ENCODE results near the gene KRTAP6-3.

Gene KRTAP6-3

DNA sequence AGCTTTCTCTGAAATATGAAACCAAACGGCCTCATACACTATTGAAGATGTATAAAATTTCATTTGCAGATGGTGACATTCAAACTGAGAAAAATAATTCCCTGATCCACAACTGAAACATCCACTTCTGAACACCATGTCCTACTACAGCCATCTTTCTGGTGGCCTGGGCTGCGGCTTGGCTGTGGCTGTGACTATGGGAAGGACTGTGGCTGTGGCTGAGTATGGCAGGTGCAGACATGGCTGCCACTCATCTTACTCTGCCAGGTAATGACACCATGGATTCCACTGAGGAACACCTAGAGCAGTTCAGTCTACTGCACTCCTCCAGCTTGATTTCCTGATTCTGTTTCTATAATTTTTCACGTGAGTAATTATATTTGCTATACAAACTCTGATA, 28.3 kb downstream of the KRTAP6-3 start, which contains the start of gene KRTAP20-4:
TSS of gene KRTAP20-4 (plus strand) at position 106 of the 400 bp plus-strand sequence.
- Histone ChIP-seq H3K4me1 (ENCODE audit: control insufficient read depth in 1 of 2, insufficient read depth in 2 of 2, low read length in 2 of 2) (no peaks in the 10 kb centered on the region), H3K79me2 (ENCODE audit: control insufficient read depth, insufficient read depth, low read length, poor library complexity) (no peaks in the 10 kb centered on the region), H2AK5ac (ENCODE audit: low read length) (no peak within 1 kb of the TSS), H3K4ac (ENCODE audit: low read depth, low read length) (no peak within 1 kb of the TSS), H2BK120ac (ENCODE audit: insufficient read depth, low read length, poor library complexity) (no peak within 1 kb of the TSS), H3K9me3 (ENCODE audit: insufficient read depth, low read depth, low read length) (peaks cover 1% of the 10 kb centered on the region), H3K36me3 (ENCODE audit: control insufficient read depth in 1 of 2, insufficient read depth in 2 of 2, low read length in 2 of 2) (no peaks in the 10 kb centered on the region), H2BK5ac (ENCODE audit: low read depth, low read length, poor library complexity) (no peak within 1 kb of the TSS), H4K12ac (ENCODE audit: low read depth, low read length) (no peak within 1 kb of the TSS), H3K4me3 (ENCODE audit: low read depth, low read length) (no peak within 1 kb of the TSS), H4K91ac (ENCODE audit: low read depth, low read length) (no peak within 1 kb of the TSS), H3K9ac (ENCODE audit: low read length) (no peak within 1 kb of the TSS), H3K18ac (ENCODE audit: low read length) (no peak within 1 kb of the TSS), H3K4me2 (ENCODE audit: low read length) (no peak within 1 kb of the TSS), H2BK12ac (ENCODE audit: low read length) (no peak within 1 kb of the TSS), H2AFZ (ENCODE audit: insufficient read depth, low read length, poor library complexity) (no peak within 1 kb of the TSS), H3K14ac (ENCODE audit: low read length) (no peak within 1 kb of the TSS), H4K8ac (ENCODE audit: low read depth, low read length) (no peak within 1 kb of the TSS), H3K79me1 (ENCODE audit: low read length) (no peaks in the 10 kb centered on the region), H3K27ac (ENCODE audit: low read depth, low read length) (no peak within 1 kb of the TSS), H3K27me3 (ENCODE audit: insufficient read depth, low read length) (no peaks in the 10 kb centered on the region), H3K23ac (ENCODE audit: low read length) (no peak within 1 kb of the TSS)
- WGBS (ENCODE audit: extremely low coverage, insufficient coverage, insufficient read length) = no CpG with 5 or more reads among the region's 3 CpGs
- no peak for DNase-seq

GRCh38 chr21:30623362-30623761, 31.1 kb downstream of the KRTAP6-3 start:
- H3K14ac ChIP-seq (ENCODE audit: low read length) = no peak overlapping the region
- H3K27me3 ChIP-seq (ENCODE audit: insufficient read depth, low read length) = no peaks in the 10 kb centered on the region
- H3K27ac ChIP-seq (ENCODE audit: low read depth, low read length) = no peak overlapping the region
- H3K36me3 ChIP-seq (ENCODE audit: control insufficient read depth in 1 of 2, insufficient read depth in 2 of 2, low read length in 2 of 2) = no peaks in the 10 kb centered on the region
- peaks cover 1% of the 10 kb centered on the region for H3K9me3 ChIP-seq (ENCODE audit: insufficient read depth, low read depth, low read length)
- no peak overlapping the region for H4K8ac ChIP-seq (ENCODE audit: low read depth, low read length)
- no peak overlapping the region for H2AK5ac ChIP-seq (ENCODE audit: low read length)
- H2BK120ac ChIP-seq (ENCODE audit: insufficient read depth, low read length, poor library complexity) = no peak overlapping the region
- no peak for DNase-seq
- H3K4ac ChIP-seq (ENCODE audit: low read depth, low read length) = no peak overlapping the region
- H3K79me2 ChIP-seq (ENCODE audit: control insufficient read depth, insufficient read depth, low read length, poor library complexity) = no peaks in the 10 kb centered on the region
- no peak overlapping the region for H3K9ac ChIP-seq (ENCODE audit: low read length)
- no peak overlapping the region for H3K18ac ChIP-seq (ENCODE audit: low read length)
- H2BK5ac ChIP-seq (ENCODE audit: low read depth, low read length, poor library complexity) = no peak overlapping the region
- no CpG with 5 or more reads among the region's 3 CpGs for WGBS (ENCODE audit: extremely low coverage, insufficient coverage, insufficient read length)
- no peak overlapping the region for H4K12ac ChIP-seq (ENCODE audit: low read depth, low read length)
- no peak overlapping the region for H3K23ac ChIP-seq (ENCODE audit: low read length)
- no peaks in the 10 kb centered on the region for H3K4me1 ChIP-seq (ENCODE audit: control insufficient read depth in 1 of 2, insufficient read depth in 2 of 2, low read length in 2 of 2)
- H2AFZ ChIP-seq (ENCODE audit: insufficient read depth, low read length, poor library complexity) = no peak overlapping the region
- no peak overlapping the region for H4K91ac ChIP-seq (ENCODE audit: low read depth, low read length)
- H3K79me1 ChIP-seq (ENCODE audit: low read length) = no peaks in the 10 kb centered on the region
- H2BK12ac ChIP-seq (ENCODE audit: low read length) = no peak overlapping the region
- no peak overlapping the region for H3K4me3 ChIP-seq (ENCODE audit: low read depth, low read length)
- H3K4me2 ChIP-seq (ENCODE audit: low read length) = no peak overlapping the region

GRCh38 chr21:30625449-30626165, 33.4 kb downstream of the KRTAP6-3 start:
- Histone ChIP-seq H3K27ac (ENCODE audit: low read depth, low read length) (no peak overlapping the region), H3K23ac (ENCODE audit: low read length) (no peak overlapping the region), H3K4me2 (ENCODE audit: low read length) (no peak overlapping the region), H3K4me3 (ENCODE audit: low read depth, low read length) (no peak overlapping the region), H2AFZ (ENCODE audit: insufficient read depth, low read length, poor library complexity) (no peak overlapping the region), H3K4me1 (ENCODE audit: control insufficient read depth in 1 of 2, insufficient read depth in 2 of 2, low read length in 2 of 2) (no peaks in the 10 kb centered on the region), H3K9ac (ENCODE audit: low read length) (no peak overlapping the region), H3K18ac (ENCODE audit: low read length) (no peak overlapping the region), H3K27me3 (ENCODE audit: insufficient read depth, low read length) (no peaks in the 10 kb centered on the region), H2BK12ac (ENCODE audit: low read length) (no peak overlapping the region), H3K79me1 (ENCODE audit: low read length) (no peaks in the 10 kb centered on the region), H2BK120ac (ENCODE audit: insufficient read depth, low read length, poor library complexity) (no peak overlapping the region), H4K12ac (ENCODE audit: low read depth, low read length) (no peak overlapping the region), H3K9me3 (ENCODE audit: insufficient read depth, low read depth, low read length) (peaks cover 1% of the 10 kb centered on the region), H4K8ac (ENCODE audit: low read depth, low read length) (no peak overlapping the region), H3K36me3 (ENCODE audit: control insufficient read depth in 1 of 2, insufficient read depth in 2 of 2, low read length in 2 of 2) (no peaks in the 10 kb centered on the region), H3K79me2 (ENCODE audit: control insufficient read depth, insufficient read depth, low read length, poor library complexity) (no peaks in the 10 kb centered on the region), H2AK5ac (ENCODE audit: low read length) (no peak overlapping the region), H2BK5ac (ENCODE audit: low read depth, low read length, poor library complexity) (no peak overlapping the region), H3K14ac (ENCODE audit: low read length) (no peak overlapping the region), H4K91ac (ENCODE audit: low read depth, low read length) (no peak overlapping the region), H3K4ac (ENCODE audit: low read depth, low read length) (no peak overlapping the region)
- no CpG with 5 or more reads among the region's 4 CpGs for WGBS (ENCODE audit: extremely low coverage, insufficient coverage, insufficient read length)
- DNase-seq = no peak

DNA sequence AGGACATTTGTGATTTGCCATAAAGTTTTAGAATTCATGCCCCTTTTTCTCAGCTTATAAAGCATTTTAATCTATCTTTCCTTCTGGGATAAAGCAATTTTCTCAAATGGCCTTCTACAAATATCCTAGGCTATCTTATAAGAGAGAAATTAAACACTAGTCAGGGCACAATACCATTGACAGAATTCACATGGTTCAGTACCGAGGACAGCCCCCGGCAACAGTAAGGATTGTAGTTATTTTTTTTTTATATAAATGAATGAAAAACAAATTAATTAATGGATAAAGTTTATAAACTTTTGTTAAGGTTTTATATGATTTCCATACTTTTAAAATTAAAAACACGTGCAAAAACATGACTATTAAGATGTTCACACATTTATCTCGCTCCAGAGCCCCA, 35.9 kb downstream of the KRTAP6-3 start:
- Histone ChIP-seq H3K4me3 (ENCODE audit: low read depth, low read length) (no peak overlapping the region), H2BK5ac (ENCODE audit: low read depth, low read length, poor library complexity) (no peak overlapping the region), H3K79me1 (ENCODE audit: low read length) (no peaks in the 10 kb centered on the region), H4K91ac (ENCODE audit: low read depth, low read length) (no peak overlapping the region), H3K9me3 (ENCODE audit: insufficient read depth, low read depth, low read length) (peaks cover 1% of the 10 kb centered on the region), H3K27me3 (ENCODE audit: insufficient read depth, low read length) (no peaks in the 10 kb centered on the region), H3K79me2 (ENCODE audit: control insufficient read depth, insufficient read depth, low read length, poor library complexity) (no peaks in the 10 kb centered on the region), H2BK120ac (ENCODE audit: insufficient read depth, low read length, poor library complexity) (no peak overlapping the region), H4K12ac (ENCODE audit: low read depth, low read length) (no peak overlapping the region), H3K4ac (ENCODE audit: low read depth, low read length) (no peak overlapping the region), H3K18ac (ENCODE audit: low read length) (no peak overlapping the region), H3K9ac (ENCODE audit: low read length) (no peak overlapping the region), H3K14ac (ENCODE audit: low read length) (no peak overlapping the region), H4K8ac (ENCODE audit: low read depth, low read length) (no peak overlapping the region), H2AFZ (ENCODE audit: insufficient read depth, low read length, poor library complexity) (no peak overlapping the region), H3K27ac (ENCODE audit: low read depth, low read length) (no peak overlapping the region), H2BK12ac (ENCODE audit: low read length) (no peak overlapping the region), H3K4me2 (ENCODE audit: low read length) (no peak overlapping the region), H3K23ac (ENCODE audit: low read length) (no peak overlapping the region), H2AK5ac (ENCODE audit: low read length) (no peak overlapping the region), H3K4me1 (ENCODE audit: control insufficient read depth in 1 of 2, insufficient read depth in 2 of 2, low read length in 2 of 2) (no peaks in the 10 kb centered on the region), H3K36me3 (ENCODE audit: control insufficient read depth in 1 of 2, insufficient read depth in 2 of 2, low read length in 2 of 2) (no peaks in the 10 kb centered on the region)
- DNase-seq = no peak
- no CpG with 5 or more reads among the region's 4 CpGs for WGBS (ENCODE audit: extremely low coverage, insufficient coverage, insufficient read length)

All from trophoblast cell (in vitro differentiated cells and primary cell).